CD14-positive monocyte (primary cell): ENCODE data around the gene PYGM. TPM values are rescaled to one million over a fixed set of nuclear protein-coding genes. Genes with fewer than 3 reads are reported as not detected.

ENCODE experiments used
- DNase-seq, 3 donors: peaks; one replicate each; pipeline ENCODE4 v3.0.0-alpha.2; 2011 to 2022
- H2AFZ ChIP-seq: 2 replicates; pipeline ENCODE4 v1.6.0; 2012; ENCODE audit warnings: mild to moderate bottlenecking, low read depth, low read length, inconsistent platforms; ENCODE audit not compliant: insufficient read depth, poor library complexity, severe bottlenecking
- H3K27ac ChIP-seq, 2 donors: 1 replicate in 1 of 2; 2 replicates in 1 of 2; pipeline ENCODE4 v1.5.1; 2012 to 2013; ENCODE audit warnings: low read length in 2 of 2, control low read depth in 1 of 2, inconsistent platforms in 1 of 2, low read depth in 1 of 2, mild to moderate bottlenecking in 1 of 2
- H3K27me3 ChIP-seq, 2 donors: one replicate each; pipeline versions ENCODE4 v1.6.0 to v1.6.1; 2011 to 2013; ENCODE audit warnings: low read length in 2 of 2; ENCODE audit not compliant: control insufficient read depth in 2 of 2, insufficient read depth in 2 of 2
- H3K36me3 ChIP-seq, 2 donors: replicated peaks in 1 of 2; 1 replicate in 1 of 2; 2 replicates in 1 of 2; pipeline versions ENCODE4 v1.5.1 to v1.6.1; 2012 to 2013; ENCODE audit warnings: low read length in 2 of 2, control low read depth in 1 of 2, inconsistent platforms in 1 of 2, mild to moderate bottlenecking in 1 of 2; ENCODE audit not compliant: insufficient read depth in 2 of 2, control insufficient read depth in 1 of 2
- H3K4me1 ChIP-seq, 2 donors: 1 replicate in 1 of 2; 2 replicates in 1 of 2; pipeline versions ENCODE4 v1.5.1 to v1.6.1; 2012 to 2013; ENCODE audit warnings: low read length in 2 of 2, control low read depth in 1 of 2, inconsistent platforms in 1 of 2, mild to moderate bottlenecking in 1 of 2, moderate library complexity in 1 of 2; ENCODE audit not compliant: insufficient read depth in 2 of 2, control insufficient read depth in 1 of 2
- H3K4me2 ChIP-seq: replicated peaks from 2 replicates; pipeline ENCODE3; 2012; ENCODE audit warnings: low read length, moderate library complexity, mild to moderate bottlenecking; ENCODE audit not compliant: poor library complexity, severe bottlenecking; ENCODE audit errors: extremely low read depth
- H3K4me3 ChIP-seq, 3 experiments: fragments of 200-600 bp in 1 of 3; sonication (generic) in 1 of 3; replicated peaks in 1 of 3; 1 replicate in 2 of 3; 2 replicates in 1 of 3; pipeline ENCODE4 v1.5.1; 2011 to 2013; ENCODE audit warnings: low read length in 3 of 3, mild to moderate bottlenecking in 3 of 3, control low read depth in 2 of 3, low read depth in 2 of 3, inconsistent platforms in 1 of 3, moderate library complexity in 1 of 3
- H3K79me2 ChIP-seq: 2 replicates; pipeline ENCODE4 v1.6.0; 2012; ENCODE audit warnings: mild to moderate bottlenecking, control low read depth, inconsistent platforms, low read length, moderate library complexity; ENCODE audit not compliant: insufficient read depth
- H3K9ac ChIP-seq: 2 replicates; pipeline ENCODE4 v1.6.0; 2017; ENCODE audit warnings: low read length, mild to moderate bottlenecking; ENCODE audit not compliant: insufficient read depth, poor library complexity, severe bottlenecking
- H3K9me3 ChIP-seq, 2 donors: replicated peaks in 1 of 2; 1 replicate in 1 of 2; 2 replicates in 1 of 2; pipeline versions ENCODE4 v1.5.1 to v1.6.1; 2012 to 2013; ENCODE audit warnings: low read length in 2 of 2, control low read depth in 1 of 2; ENCODE audit not compliant: control insufficient read depth in 1 of 2, insufficient read depth in 1 of 2
- H4K20me1 ChIP-seq: 2 replicates; pipeline ENCODE4 v1.6.0; 2012; ENCODE audit warnings: mild to moderate bottlenecking, low read length, control low read depth, moderate library complexity; ENCODE audit not compliant: insufficient read depth
- H3K27ac Mint-ChIP-seq, 7 donors: one replicate each; pipeline ENCODE4 v1.8.0; 2020; ENCODE audit warnings: mild to moderate bottlenecking in 7 of 7, mixed read lengths in 7 of 7, moderate library complexity in 6 of 7, inconsistent platforms in 2 of 7
- H3K27me3 Mint-ChIP-seq, 3 donors: one replicate each; pipeline ENCODE4 v1.8.0; 2021 to 2022; ENCODE audit warnings: low read depth in 3 of 3, mild to moderate bottlenecking in 3 of 3, mixed read lengths in 3 of 3, moderate library complexity in 3 of 3, inconsistent platforms in 1 of 3
- H3K36me3 Mint-ChIP-seq, 2 donors: one replicate each; pipeline ENCODE4 v1.8.0; 2020; ENCODE audit warnings: mixed read lengths in 2 of 2, inconsistent platforms in 1 of 2, mild to moderate bottlenecking in 1 of 2
- H3K4me1 Mint-ChIP-seq: one replicate; pipeline ENCODE4 v1.8.0; 2020; ENCODE audit warnings: mild to moderate bottlenecking, mixed read lengths
- H3K4me3 Mint-ChIP-seq, 2 donors: one replicate each; pipeline ENCODE4 v1.8.0; 2020; ENCODE audit warnings: mild to moderate bottlenecking in 2 of 2, mixed read lengths in 2 of 2, moderate library complexity in 1 of 2
- H3K9me3 Mint-ChIP-seq, 7 donors: one replicate each; pipeline ENCODE4 v1.8.0; 2020 to 2022; ENCODE audit warnings: mixed read lengths in 7 of 7, mild to moderate bottlenecking in 6 of 7, moderate library complexity in 6 of 7, inconsistent platforms in 2 of 7
- WGBS: methylation state at CpG from one replicate; pipeline ENCODE4 v1.1.5; 2013; ENCODE audit warnings: missing lambda C conversion rate; ENCODE audit not compliant: insufficient coverage; 5-methylcytosine and 5-hydroxymethylcytosine counted together
- intact Hi-C, 2 donors: fragments of 100-400 bp; cut with micrococcal nuclease; formaldehyde crosslinking; loops; one replicate each; pipeline versions ENCODE4 v1.15.0 to v1.15.1; 2023
- polyA plus RNA-seq, 3 donors: library from polyadenylated mRNA; depleted of rRNA in 1 of 3; unstranded in 2 of 3; stranded (reverse) in 1 of 3; fragments of 300-500 nt in 2 of 3; fragments of >200 nt in 1 of 3; fragmentation: Illumina TruSeq in 2 of 3; gene quantifications; 1 replicate in 2 of 3; 2 replicates in 1 of 3; pipeline ENCODE4 v1.2.3, GENCODE V29; 2012 to 2021
- TF ChIP-seq, protein P1 (sequence below): fragments of 200-600 bp; IDR thresholded peaks from one replicate; pipeline ENCODE4 v1.8.0; 2022; ENCODE audit warnings: antibody characterized with exemption, mild to moderate bottlenecking

Gene PYGM
- polyA plus RNA-seq, 3 donors: 0.05 to 1.8 TPM; not detected in 1

DNA sequence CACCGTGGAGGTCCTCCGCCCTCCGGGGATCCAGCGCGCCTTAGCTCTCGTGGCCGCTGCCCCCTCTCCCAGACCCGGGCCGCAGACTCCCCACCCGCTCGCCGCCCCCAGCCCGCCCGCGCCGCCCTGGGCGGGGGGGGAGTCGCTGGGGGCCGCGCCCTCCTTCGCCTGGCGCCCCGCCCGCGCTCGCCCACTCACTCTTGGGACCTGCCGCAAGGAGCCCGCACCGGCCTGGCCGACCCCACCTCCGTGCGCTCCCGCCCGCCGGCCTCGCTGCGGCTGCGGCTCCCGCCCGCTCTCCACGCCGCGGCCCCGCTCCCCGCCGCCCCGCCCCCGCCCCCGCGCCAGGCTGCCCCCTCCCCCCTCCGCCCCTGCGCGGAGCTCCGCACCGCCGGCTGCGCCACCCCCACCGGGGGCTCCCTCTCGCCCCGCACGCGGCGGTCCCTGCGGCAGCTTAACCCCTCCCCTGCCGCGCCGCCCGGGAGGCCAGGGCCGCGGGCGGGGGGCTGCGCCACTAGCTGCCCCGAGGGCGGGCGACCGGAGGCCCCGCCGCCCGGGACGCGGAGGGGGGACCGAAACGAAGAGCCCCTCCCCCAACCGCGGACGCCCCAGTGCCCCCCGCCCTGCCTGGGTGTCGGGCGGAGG, 15.1 kb downstream of the PYGM start:
- Histone ChIP-seq H3K9me3 (no peaks in the 10 kb centered on the region), H3K4me1 (peaks cover 32 to 48% of the 10 kb centered on the region in 2 donors), H3K9ac (peak overlapping the region; percentile 75), H2AFZ (peak overlapping the region; percentile 74), H3K27me3 (no peaks in the 10 kb centered on the region), H3K36me3 (peaks cover 9 to 16% of the 10 kb centered on the region in 2 donors), H3K27ac (peak overlapping the region; percentile 86 to 88), H3K4me2 (peak overlapping the region; percentile 99), H3K4me3 (peak overlapping the region; percentile 71 to 95 (median 91)), H4K20me1 (peaks cover 35% of the 10 kb centered on the region), H3K79me2 (peaks cover 39% of the 10 kb centered on the region)
- Mint-ChIP-seq H3K9me3 (no peaks in the 10 kb centered on the region), H3K27me3 (peaks cover 0 to 4% (median 0%) of the 10 kb centered on the region in 3 donors), H3K4me3 (peak overlapping the region; percentile 94 to 98), H3K27ac (peak overlapping the region; percentile 95 to 99 (median 97)), H3K4me1 (peaks cover 35% of the 10 kb centered on the region), H3K36me3 (peaks cover 15 to 20% of the 10 kb centered on the region in 2 donors)
- TF ChIP-seq, protein P1, sequence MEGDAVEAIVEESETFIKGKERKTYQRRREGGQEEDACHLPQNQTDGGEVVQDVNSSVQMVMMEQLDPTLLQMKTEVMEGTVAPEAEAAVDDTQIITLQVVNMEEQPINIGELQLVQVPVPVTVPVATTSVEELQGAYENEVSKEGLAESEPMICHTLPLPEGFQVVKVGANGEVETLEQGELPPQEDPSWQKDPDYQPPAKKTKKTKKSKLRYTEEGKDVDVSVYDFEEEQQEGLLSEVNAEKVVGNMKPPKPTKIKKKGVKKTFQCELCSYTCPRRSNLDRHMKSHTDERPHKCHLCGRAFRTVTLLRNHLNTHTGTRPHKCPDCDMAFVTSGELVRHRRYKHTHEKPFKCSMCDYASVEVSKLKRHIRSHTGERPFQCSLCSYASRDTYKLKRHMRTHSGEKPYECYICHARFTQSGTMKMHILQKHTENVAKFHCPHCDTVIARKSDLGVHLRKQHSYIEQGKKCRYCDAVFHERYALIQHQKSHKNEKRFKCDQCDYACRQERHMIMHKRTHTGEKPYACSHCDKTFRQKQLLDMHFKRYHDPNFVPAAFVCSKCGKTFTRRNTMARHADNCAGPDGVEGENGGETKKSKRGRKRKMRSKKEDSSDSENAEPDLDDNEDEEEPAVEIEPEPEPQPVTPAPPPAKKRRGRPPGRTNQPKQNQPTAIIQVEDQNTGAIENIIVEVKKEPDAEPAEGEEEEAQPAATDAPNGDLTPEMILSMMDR: no peak
- WGBS: 0% methylated on average over 52 of the region's 89 CpGs
- intact Hi-C loops: loop anchor here (2.0 kb wide), 2 partner anchors 26 to 28 kb away; no protein-coding TSS in a partner anchor
- DNase-seq: no peak

GRCh38 chr11:64743591-64744543, 15.9 kb downstream of the PYGM start, which contains the start of gene RASGRP2:
TSS of gene RASGRP2 (minus strand) at chr11:64744142. CDS start at chr11:64742866, 1,276 bp downstream.
- Histone ChIP-seq H2AFZ (peak within 1 kb of the TSS; percentile 91), H4K20me1 (peaks cover 43% of the 10 kb centered on the region), H3K9me3 (no peaks in the 10 kb centered on the region), H3K27ac (peak within 1 kb of the TSS; percentile 84 to 86), H3K79me2 (peaks cover 47% of the 10 kb centered on the region), H3K36me3 (peaks cover 16 to 24% of the 10 kb centered on the region in 2 donors), H3K4me3 (peak within 1 kb of the TSS; percentile 71 to 95 (median 91)), H3K4me1 (peaks cover 32 to 48% of the 10 kb centered on the region in 2 donors), H3K9ac (peak within 1 kb of the TSS; percentile 75), H3K27me3 (no peaks in the 10 kb centered on the region), H3K4me2 (peak within 1 kb of the TSS; percentile 99)
- under 1% methylated on average over 56 of the region's 57 CpGs for WGBS
- Mint-ChIP-seq H3K27ac (peak within 1 kb of the TSS; percentile 92 to 97 (median 97)), H3K4me1 (peaks cover 35% of the 10 kb centered on the region), H3K27me3 (peaks cover 0 to 4% (median 1%) of the 10 kb centered on the region in 3 donors), H3K9me3 (no peaks in the 10 kb centered on the region), H3K36me3 (peaks cover 23 to 28% of the 10 kb centered on the region in 2 donors), H3K4me3 (peak within 1 kb of the TSS; percentile 91 to 98)
- intact Hi-C loops: loop anchor here (2.0 kb wide), 2 partner anchors 27 to 29 kb away; no protein-coding TSS in a partner anchor
- DNase-seq: peak; percentile 78 to 81 (median 80)
- TF ChIP-seq, protein P1: peak; percentile 68
